Chondrocyte (in vitro differentiated cells): Measurements from ENCODE around the gene VPS9D1. TPM values are rescaled to one million over a fixed set of nuclear protein-coding genes. Genes with fewer than 3 reads are reported as not detected.
A peak's percentile ranks its signal among the peaks of the same experiment; 100 is the strongest.

Experiments used
- DNase-seq: peaks from one replicate; pipeline ENCODE4 v3.0.0; 2021; ENCODE audit warnings: mixed read lengths, low spot score
- H3K27ac Mint-ChIP-seq: one replicate; pipeline ENCODE4 v1.8.0; 2021; ENCODE audit warnings: mild to moderate bottlenecking, moderate library complexity, mixed read lengths; ENCODE audit not compliant: unreplicated experiment
- H3K27me3 Mint-ChIP-seq: 2 replicates; pipeline ENCODE4 v1.8.0; 2021; ENCODE audit warnings: low read depth, mixed read lengths
- H3K36me3 Mint-ChIP-seq: 2 replicates; pipeline ENCODE4 v1.8.0; 2021; ENCODE audit warnings: low read depth, mixed read lengths
- H3K4me1 Mint-ChIP-seq: 2 replicates; pipeline ENCODE4 v1.8.0; 2021; ENCODE audit warnings: low read depth, mild to moderate bottlenecking, mixed read lengths
- H3K4me3 Mint-ChIP-seq: one replicate; pipeline ENCODE4 v1.8.0; 2021; ENCODE audit warnings: mild to moderate bottlenecking, moderate library complexity, mixed read lengths; ENCODE audit not compliant: unreplicated experiment
- H3K9me3 Mint-ChIP-seq: 2 replicates; pipeline ENCODE4 v1.8.0; 2021; ENCODE audit warnings: low read depth, mixed read lengths
- total RNA-seq: library from RNA; stranded (reverse); gene quantifications from 3 replicates; pipeline ENCODE4 v1.2.1, GENCODE V29; 2021
- TF ChIP-seq, protein P1 (sequence below): fragments of 200-600 bp; sonication (generic); IDR thresholded peaks from 2 replicates; pipeline ENCODE4 v1.5.0; 2021; ENCODE audit warnings: antibody characterized with exemption, mild to moderate bottlenecking, moderate library complexity

VPS9D1 gene
- total RNA-seq, 1 donor from 2014 or later: 20.4 TPM

DNA sequence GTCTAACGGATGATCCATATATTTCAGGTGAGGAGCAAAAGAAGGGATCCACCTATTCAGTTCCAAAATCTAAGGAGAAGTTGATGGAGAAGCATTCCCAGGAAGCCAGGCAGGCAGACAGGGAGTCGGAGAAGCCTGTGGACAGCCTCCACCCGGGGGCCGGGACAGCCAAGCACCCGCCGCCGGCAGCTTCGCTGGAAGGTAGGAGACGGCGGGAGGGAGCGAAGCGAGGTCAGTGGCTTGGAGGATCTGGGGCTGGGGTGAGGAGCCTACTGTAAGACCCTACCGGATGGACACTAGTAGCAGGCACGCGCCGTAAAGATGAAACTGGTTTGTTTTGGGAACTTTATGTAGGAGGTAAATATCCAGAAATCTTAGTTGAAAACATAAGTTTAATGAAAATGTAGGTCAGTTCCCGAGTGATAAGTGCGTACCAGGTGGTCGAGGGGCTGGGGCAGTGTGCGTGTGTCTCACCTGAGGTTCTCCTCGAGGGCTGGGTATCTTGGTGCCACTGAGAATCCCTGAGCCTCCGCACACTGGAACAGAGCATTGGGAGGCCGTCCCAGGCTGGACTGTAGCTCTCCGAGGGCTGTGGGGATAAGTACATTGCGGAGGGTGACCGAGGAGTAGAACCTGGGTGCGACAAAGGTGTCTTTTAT lies 62.3 kb downstream of the VPS9D1 start:
- Mint-ChIP-seq H3K36me3 (peaks cover 11% of the 10 kb centered on the region), H3K9me3 (no peaks in the 10 kb centered on the region), H3K4me1 (peaks cover 27% of the 10 kb centered on the region), H3K4me3 (peak overlapping the region; percentile 87), H3K27ac (peak overlapping the region; percentile 78), H3K27me3 (no peaks in the 10 kb centered on the region)
- peak; percentile 83 for DNase-seq
- TF ChIP-seq, protein P1, sequence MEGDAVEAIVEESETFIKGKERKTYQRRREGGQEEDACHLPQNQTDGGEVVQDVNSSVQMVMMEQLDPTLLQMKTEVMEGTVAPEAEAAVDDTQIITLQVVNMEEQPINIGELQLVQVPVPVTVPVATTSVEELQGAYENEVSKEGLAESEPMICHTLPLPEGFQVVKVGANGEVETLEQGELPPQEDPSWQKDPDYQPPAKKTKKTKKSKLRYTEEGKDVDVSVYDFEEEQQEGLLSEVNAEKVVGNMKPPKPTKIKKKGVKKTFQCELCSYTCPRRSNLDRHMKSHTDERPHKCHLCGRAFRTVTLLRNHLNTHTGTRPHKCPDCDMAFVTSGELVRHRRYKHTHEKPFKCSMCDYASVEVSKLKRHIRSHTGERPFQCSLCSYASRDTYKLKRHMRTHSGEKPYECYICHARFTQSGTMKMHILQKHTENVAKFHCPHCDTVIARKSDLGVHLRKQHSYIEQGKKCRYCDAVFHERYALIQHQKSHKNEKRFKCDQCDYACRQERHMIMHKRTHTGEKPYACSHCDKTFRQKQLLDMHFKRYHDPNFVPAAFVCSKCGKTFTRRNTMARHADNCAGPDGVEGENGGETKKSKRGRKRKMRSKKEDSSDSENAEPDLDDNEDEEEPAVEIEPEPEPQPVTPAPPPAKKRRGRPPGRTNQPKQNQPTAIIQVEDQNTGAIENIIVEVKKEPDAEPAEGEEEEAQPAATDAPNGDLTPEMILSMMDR: no peak

DNA sequence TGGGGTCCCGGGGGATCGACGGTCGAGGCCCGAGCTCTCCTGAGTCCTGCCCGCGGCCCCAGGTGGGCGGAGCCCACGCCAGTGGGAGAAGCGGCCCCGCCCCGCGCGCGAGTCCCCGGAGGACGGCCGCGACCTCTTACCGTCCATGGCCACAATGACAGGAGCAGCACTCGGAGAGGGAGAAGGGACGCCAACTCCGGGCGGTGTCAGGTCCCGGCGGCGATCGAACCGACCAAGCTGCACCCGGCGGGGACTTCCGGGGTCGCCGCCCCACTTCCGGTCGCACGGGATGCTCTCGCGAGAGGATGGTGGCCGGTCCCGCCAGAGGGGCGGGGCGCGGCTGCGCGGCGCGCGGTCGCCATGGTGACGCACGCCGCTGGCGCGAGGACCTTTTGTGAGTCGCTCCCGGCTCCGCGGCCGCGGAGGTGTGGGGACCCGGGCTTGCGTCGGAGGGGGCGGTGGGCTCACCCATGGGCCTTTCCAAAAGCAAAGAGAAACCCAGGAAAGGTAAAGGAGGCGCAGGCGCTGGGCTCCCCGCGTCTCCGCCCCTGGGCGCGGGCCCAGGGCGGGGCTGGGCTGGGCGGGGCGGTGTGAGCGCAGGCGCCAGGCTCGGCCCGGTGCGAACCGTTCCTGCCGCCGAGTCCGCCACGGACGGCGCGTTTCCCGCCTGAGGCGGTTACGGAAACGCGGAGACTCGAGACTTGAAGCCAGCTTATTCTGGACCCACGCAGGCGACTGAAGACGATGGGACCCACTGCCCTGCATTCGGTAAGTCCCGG lies 63.1 kb downstream of the VPS9D1 start, which contains the start of the genes CHMP1A and SPATA33:
Gene CHMP1A, minus strand, starts transcription at position 267 of the 779 bp plus-strand sequence. Its CDS starts 120 bp downstream, at position 147.
Gene SPATA33, plus strand, starts transcription at position 395 of the 779 bp plus-strand sequence. Its CDS starts 76 bp downstream, at position 471.
- peak within 1 kb of the TSS; percentile 87 for H3K4me3 Mint-ChIP-seq
- peaks cover 27% of the 10 kb centered on the region for H3K4me1 Mint-ChIP-seq
- peak; percentile 95 for DNase-seq
- peak within 1 kb of the TSS; percentile 78 for H3K27ac Mint-ChIP-seq
- TF ChIP-seq, protein P1: no peak
- no peaks in the 10 kb centered on the region for H3K9me3 Mint-ChIP-seq
- peaks cover 11% of the 10 kb centered on the region for H3K36me3 Mint-ChIP-seq
- H3K27me3 Mint-ChIP-seq: no peaks in the 10 kb centered on the region

Other genes with a start within 250 kb of the VPS9D1 start
- gene ANKRD11, start 230.3 kb downstream of the VPS9D1 start, total RNA-seq: 106 to 185 TPM (median 180 TPM) in 3 replicates
- 84.6 to 127 TPM (median 87.6 TPM) in 3 replicates for gene SPG7, start 212.5 kb downstream of the VPS9D1 start, total RNA-seq
- 1,149 to 1,324 TPM (median 1,165 TPM) in 3 replicates for gene RPL13, start 160.2 kb downstream of the VPS9D1 start, total RNA-seq
- 15.5 to 41.7 TPM (median 16.3 TPM) in 3 replicates for gene CPNE7, start 145.1 kb downstream of the VPS9D1 start, total RNA-seq
- gene DPEP1, start 107.3 kb downstream of the VPS9D1 start, total RNA-seq: not detected in 3 replicates
- gene CHMP1A, start 63.2 kb downstream of the VPS9D1 start, total RNA-seq: 65.3 to 76.8 TPM (median 69.9 TPM) in 3 replicates
- gene SPATA33, start 63.1 kb downstream of the VPS9D1 start, total RNA-seq: 8.8 to 12.6 TPM (median 10.3 TPM) in 3 replicates
- gene CDK10, start 34.2 kb downstream of the VPS9D1 start, total RNA-seq: 43.7 to 63.0 TPM (median 45.8 TPM) in 3 replicates
- 7.0 to 10.3 TPM (median 9.3 TPM) in 3 replicates for gene SPATA2L, start 19.2 kb downstream of the VPS9D1 start, total RNA-seq
- gene ZNF276, start 639 bp upstream of the VPS9D1 start, total RNA-seq: 16.2 to 23.0 TPM (median 17.4 TPM) in 3 replicates
- gene FANCA, start 95.7 kb upstream of the VPS9D1 start, total RNA-seq: 5.9 to 20.2 TPM (median 6.5 TPM) in 3 replicates
- gene SPIRE2, start 107.6 kb upstream of the VPS9D1 start, total RNA-seq: 1.4 to 3.2 TPM (median 1.4 TPM) in 3 replicates
- 200 to 237 TPM (median 212 TPM) in 3 replicates for gene TCF25, start 152.7 kb upstream of the VPS9D1 start, total RNA-seq
- 3.2 to 7.9 TPM (median 4.2 TPM) in 3 replicates for gene MC1R, start 198.0 kb upstream of the VPS9D1 start, total RNA-seq
- gene TUBB3, start 202.4 kb upstream of the VPS9D1 start, total RNA-seq: 97.1 to 117 TPM (median 104 TPM) in 3 replicates
- 69.0 to 77.4 TPM (median 70.4 TPM) in 3 replicates for gene DEF8, start 227.9 kb upstream of the VPS9D1 start, total RNA-seq